SKM-1 (cell line): ENCODE data around the gene SH3PXD2B.
"Not testable (repeated sequence)": the region's sequence is repeated elsewhere in the genome, so short reads cannot be mapped to it uniquely, and the experiment has no call there.

Experiments used
- DNase-seq: peaks from one replicate; lab custom pipeline; 2025; ENCODE audit not compliant: unreplicated experiment; lab: John Stamatoyannopoulos, UW

The SH3PXD2B gene

GRCh38 chr5:172345881-172346280, 108.4 kb downstream of the SH3PXD2B start:
- no peak for DNase-seq

- DNase-seq = no peak
Measured at GRCh38 chr5:172344855-172345409, 109.4 kb downstream of the SH3PXD2B start.

DNA sequence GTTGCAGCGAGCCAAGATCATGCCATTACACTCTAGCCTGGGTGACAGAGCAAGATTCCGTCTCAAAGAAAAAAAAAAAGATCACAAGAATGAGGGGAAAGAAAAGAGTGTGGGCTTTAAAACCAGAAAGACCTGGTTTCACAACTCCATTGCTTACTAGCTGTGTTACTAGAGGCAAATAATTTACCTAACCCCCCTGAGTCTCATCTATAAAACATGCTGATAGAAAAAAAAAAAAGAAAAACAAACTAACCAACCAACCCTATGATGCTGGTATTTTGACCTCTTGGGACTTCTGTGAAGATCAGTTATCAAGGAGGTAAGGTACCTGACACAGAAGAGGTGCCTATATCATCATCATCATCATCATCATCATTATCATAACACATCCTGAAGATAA, 110.6 kb downstream of the SH3PXD2B start:
- DNase-seq = no peak

DNA sequence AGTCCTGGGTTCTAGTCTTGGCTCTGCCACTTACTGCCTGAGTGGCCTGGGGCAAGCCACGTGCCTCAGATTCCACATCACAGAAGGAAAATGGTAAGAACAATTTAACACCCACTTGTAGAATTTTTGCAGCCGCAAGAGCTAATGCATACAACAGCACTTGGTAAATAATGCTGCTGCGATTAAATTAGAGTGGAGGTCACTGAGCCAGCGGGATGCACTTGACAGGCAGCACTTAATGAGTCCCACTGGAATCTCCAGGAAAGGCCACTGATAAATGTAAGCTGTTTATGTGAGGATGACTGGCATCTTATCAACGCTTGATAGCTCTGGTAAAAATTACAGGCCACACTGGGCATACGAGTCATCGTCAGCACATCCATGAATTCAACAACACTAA, 111.4 kb downstream of the SH3PXD2B start:
- DNase-seq = no peak

DNA sequence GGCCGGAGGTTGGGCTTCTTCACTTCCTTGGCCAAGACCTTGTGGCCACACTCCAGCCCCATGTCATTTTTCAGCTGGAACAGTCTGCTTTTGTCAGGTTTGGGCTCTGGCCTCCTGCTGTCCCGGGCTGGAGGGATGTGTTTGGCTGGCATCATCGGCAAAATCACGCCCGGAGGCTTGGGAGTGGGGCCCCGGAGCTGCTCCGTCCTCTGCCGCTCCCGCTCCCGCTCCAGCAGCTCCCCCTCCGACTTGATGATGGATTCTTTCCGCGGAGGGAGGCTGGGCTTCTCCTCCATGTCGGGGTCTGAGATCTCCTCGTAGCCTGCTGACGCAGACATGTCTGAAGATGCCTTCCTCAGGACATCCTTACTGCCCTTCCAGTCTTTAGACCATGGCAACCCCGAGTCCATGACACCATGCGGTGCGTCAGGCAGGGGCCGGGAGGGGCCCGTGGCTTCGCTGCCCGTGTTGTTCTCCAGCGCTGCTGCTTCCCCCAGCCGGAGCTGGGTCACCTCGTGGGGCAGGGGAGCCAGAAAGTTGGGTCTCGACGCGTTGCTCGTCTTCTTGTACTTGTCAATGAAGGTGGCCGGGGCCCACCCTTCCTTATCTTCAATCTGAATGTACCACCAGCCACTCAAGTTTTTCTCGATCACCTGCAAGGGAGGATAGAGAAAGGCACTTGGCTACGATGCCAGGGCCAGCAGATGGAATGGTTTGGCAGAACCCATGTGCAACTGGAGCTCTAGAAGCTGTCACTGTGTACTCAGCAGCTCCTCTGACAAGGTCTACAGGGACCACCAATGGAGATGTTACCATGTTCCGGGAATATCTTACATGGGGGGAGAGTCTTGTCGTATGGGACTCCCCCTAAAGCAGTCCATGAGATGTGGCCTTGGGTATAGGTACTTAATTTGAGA, 114.8 kb downstream of the SH3PXD2B start:
- DNase-seq = no peak

- DNase-seq = no peak
Measured at GRCh38 chr5:172336676-172337285, 117.5 kb downstream of the SH3PXD2B start.

DNA sequence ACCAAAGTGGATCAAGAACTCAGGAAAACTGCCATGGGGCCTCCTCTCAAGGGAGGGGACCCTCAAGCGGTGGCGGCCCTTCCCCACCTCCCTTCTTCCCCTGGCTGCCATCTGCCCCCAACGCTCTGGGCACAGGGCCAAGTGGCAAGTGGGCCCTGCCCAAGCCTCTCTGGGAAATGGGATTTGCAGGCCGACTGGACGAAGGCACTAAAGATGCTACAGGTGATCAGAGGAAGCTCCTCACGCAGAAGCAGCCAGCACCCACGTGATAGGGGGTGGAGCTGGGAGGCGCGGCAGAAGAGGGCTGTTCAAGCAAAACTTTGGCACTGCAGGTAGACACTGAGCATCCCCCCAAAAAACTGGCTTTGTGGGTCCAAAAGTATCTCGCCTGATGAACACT, 118.1 kb downstream of the SH3PXD2B start:
- DNase-seq = no peak

- DNase-seq = no peak
Measured at GRCh38 chr5:172335721-172336120, 118.6 kb downstream of the SH3PXD2B start.

- no peak for DNase-seq
Measured at GRCh38 chr5:172334641-172335040, 119.7 kb downstream of the SH3PXD2B start.

GRCh38 chr5:172334196-172334595, 120.1 kb downstream of the SH3PXD2B start:
- DNase-seq = no peak

DNA sequence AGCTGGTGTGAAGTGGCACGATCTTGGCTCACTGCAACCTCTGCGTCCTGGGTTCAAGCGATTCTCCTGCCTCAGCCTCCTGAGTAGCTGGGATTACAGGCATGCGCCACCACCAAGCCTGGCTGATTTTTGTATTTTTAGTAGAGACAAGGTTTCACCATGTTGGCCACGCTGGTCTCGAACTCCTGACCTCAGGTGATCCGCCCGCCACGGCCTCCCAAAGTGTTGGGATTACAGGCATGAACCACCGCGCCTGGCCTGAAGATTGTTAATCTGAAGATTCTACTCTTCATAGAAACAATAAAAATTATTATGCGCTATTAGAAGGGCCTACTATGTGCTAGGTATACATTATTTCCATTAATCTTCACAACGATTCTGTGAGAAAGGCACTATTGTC, 127.4 kb downstream of the SH3PXD2B start:
- not testable (repeated sequence) for DNase-seq

GRCh38 chr5:172325452-172325851, 128.9 kb downstream of the SH3PXD2B start:
- DNase-seq = no peak

DNA sequence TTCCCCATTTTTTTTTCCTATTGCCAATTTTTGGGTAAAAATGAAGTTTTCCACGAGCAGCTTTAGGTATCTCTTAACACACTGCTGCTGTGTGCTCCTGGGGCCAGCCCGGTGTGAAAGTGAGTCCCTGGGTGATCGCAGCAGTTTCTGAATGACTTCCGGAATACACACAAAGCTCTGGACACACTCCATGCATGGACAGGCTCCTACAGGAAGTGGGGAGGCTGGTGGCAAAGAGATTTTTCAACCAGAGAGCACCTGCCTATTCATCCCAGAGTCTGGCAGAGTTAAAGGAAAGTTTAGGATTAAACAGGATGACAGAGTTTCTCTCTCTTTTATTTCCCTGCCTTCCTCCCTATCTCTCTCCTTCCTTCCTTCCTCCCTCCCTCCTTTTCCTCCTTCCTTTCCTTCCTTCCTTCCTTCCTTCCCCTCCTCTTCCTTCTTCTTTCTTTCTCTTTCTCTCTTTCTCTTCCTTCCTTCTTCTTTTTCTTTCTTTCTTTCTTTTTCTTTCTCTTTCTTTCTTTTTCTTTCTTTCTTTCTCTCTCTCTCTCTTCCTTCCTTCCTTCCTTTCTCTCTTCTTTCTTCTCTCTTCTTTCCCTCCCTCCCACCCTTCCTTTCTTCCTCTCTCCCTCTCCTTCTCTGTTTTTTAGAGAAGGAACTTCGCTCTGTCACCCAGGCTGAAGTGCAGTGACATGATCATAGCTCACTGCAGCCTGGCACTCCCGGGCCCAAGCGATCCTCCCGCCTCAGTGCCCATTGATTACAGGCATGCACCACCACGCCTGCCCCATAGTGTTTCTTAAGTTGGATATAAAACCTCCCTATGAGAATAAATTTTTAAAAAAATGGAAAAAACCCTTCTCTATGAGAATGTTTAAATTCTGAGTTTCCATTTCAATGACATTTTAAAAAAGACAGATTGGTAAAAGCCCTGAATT, 132.0 kb downstream of the SH3PXD2B start:
- no peak for DNase-seq

- DNase-seq = no peak
Measured at GRCh38 chr5:172321593-172321992, 132.7 kb downstream of the SH3PXD2B start.

- DNase-seq = no peak
Measured at GRCh38 chr5:172319708-172320441, 134.4 kb downstream of the SH3PXD2B start.

DNA sequence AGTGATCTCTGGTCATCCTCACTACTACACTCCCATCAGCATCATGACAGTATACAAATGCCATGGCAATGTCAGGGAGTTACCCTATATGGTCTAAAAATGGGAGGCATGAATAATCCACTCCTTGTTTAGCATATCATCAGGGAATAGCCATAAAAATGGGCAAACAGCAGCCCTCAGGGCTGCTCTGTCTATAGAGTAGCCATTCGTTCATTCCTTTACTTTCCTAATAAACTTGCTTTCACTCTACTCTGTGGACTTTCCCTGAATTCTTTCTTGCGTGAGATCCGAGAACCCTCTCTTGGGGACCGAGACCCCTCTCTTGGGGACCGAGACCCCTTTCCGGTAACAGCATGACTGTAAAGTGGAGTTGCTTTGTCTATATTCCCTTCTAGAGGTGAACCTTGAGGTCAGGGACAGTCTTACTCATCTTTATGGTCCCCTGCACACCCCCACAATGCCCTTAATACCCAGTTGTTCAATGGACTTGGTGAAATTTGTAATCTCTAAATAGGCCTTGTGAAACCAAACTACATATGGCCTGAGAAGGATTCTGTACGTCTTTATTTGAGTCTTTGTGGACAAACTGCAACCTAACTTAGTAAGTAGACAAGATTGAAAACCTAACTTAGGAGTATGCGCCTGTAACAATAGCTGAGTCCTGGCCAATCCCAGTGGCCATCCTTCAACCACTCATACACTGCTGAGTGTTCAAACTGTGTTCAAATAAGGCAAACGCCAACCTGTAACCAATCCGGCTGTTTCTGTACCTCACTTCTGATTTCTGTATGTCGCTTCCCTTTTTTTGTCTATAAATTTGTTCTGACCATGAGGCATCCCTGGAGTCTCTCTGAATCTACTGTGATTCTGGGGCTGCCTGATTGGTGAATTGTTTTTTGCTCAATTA, 138.5 kb downstream of the SH3PXD2B start:
- DNase-seq = no peak

GRCh38 chr5:172313915-172314314, 140.4 kb downstream of the SH3PXD2B start:
- DNase-seq = no peak

DNA sequence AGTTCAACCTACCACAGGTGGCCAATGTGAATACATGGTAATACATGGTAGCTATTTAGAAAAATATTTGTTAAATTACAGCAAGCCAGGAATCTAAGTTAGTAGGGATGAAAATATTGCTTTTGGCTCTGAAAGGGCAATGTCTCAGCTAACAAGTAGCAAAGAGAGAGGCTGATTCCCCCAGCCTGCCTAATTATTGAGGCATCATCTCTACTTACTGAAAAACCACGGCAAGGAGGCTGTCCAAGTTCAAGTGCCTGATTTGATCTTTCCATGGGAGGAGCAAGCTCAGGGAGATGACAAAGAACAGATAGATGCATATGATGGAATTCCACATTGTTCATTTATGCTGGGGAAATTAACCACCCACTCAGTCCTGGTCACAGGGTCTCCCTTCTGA, 142.0 kb downstream of the SH3PXD2B start:
- DNase-seq = no peak

DNA sequence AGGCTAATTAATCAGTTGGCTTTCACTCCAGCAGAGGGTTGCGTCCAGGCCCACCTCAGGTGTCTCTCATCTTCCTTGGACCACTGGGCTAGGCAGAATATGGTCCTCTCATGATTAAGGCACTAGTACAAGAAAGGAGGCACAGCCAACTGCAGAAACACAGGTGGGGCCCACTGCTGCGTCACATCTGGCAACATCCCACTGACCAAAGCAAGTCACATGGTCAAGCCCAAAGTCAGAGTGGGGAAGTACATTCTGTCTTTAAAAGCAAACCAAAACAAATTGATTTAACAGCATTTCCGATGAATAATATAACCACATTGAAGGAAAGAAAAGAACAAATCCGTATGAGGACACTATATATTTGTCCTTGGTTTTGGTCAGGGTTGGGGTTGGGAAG, 142.7 kb downstream of the SH3PXD2B start:
- no peak for DNase-seq
